ENCODE results near the gene MTX2.

- TF ChIP-seq CTCF (IDR thresholded peaks at IDR 0.05; ENCODE audit: insufficient read depth, low read length, poor library complexity, severe bottlenecking) (no peak), EZH2phosphoT487 (conservative IDR thresholded peaks at IDR 0.05; ENCODE audit: low read length) (no peak)
Measured at GRCh38 chr2:176291809-176292283, 22.6 kb downstream of the MTX2 start.
